DOHH2 (cell line): Measurements from ENCODE around the gene KLHL6.

ENCODE experiments used
- H3F3A ChIP-seq: fragments of 200-600 bp; sonication (generic), shearing (Covaris generic); 2 replicates; pipeline ENCODE4 v1.6.0; 2016; ENCODE audit warnings: antibody characterized with exemption, mild to moderate bottlenecking; ENCODE audit not compliant: control insufficient read depth, insufficient read depth
- H3K27ac ChIP-seq: fragments of 200-600 bp; sonication (generic); 2 replicates; pipeline ENCODE4 v1.5.1; 2014; ENCODE audit warnings: low read depth, mild to moderate bottlenecking, low read length, moderate library complexity
- H3K27me3 ChIP-seq: fragments of 200-600 bp; sonication (generic); 2 replicates; pipeline ENCODE4 v1.6.1; 2014; ENCODE audit warnings: mild to moderate bottlenecking, low read length, mixed read lengths; ENCODE audit not compliant: control insufficient read depth
- H3K36me3 ChIP-seq: fragments of 200-600 bp; sonication (generic); 2 replicates; pipeline ENCODE4 v1.6.1; 2014; ENCODE audit warnings: mild to moderate bottlenecking, low read length, moderate library complexity, mixed read lengths; ENCODE audit not compliant: control insufficient read depth
- H3K4me1 ChIP-seq: fragments of 200-600 bp; sonication (generic); 2 replicates; pipeline ENCODE4 v1.6.1; 2014; ENCODE audit warnings: mild to moderate bottlenecking, low read length, mixed read lengths; ENCODE audit not compliant: control insufficient read depth
- H3K4me2 ChIP-seq: fragments of 200-600 bp; sonication (generic); 2 replicates; pipeline ENCODE4 v1.6.0; 2014; ENCODE audit warnings: mild to moderate bottlenecking, low read length, moderate library complexity
- H3K4me3 ChIP-seq: fragments of 200-600 bp; sonication (generic); 2 replicates; pipeline ENCODE4 v1.5.1; 2014; ENCODE audit warnings: mild to moderate bottlenecking, low read length, mixed read lengths
- H3K79me2 ChIP-seq: fragments of 200-600 bp; sonication (generic); 2 replicates; pipeline ENCODE4 v1.6.1; 2014; ENCODE audit warnings: mild to moderate bottlenecking, low read length, mixed read lengths; ENCODE audit not compliant: control insufficient read depth
- H3K9me2 ChIP-seq: fragments of 200-600 bp; sonication (generic); replicated peaks from 2 replicates; pipeline ENCODE4 v1.6.1; 2014; ENCODE audit warnings: mild to moderate bottlenecking, low read length, mixed read lengths; ENCODE audit not compliant: control insufficient read depth
- H3K9me3 ChIP-seq: fragments of 200-600 bp; sonication (generic); 2 replicates; pipeline ENCODE4 v1.6.1; 2014; ENCODE audit warnings: antibody characterized with exemption, low read length, mixed read lengths; ENCODE audit not compliant: control insufficient read depth, insufficient read depth
- H4K20me1 ChIP-seq: fragments of 200-600 bp; sonication (generic); 2 replicates; pipeline ENCODE4 v1.6.0; 2014; ENCODE audit warnings: low read depth, mild to moderate bottlenecking, antibody characterized with exemption, low read length, moderate library complexity; ENCODE audit not compliant: control insufficient read depth, insufficient read depth
- CTCF ChIP-seq: fragments of 200-600 bp; sonication (generic); IDR thresholded peaks from one replicate; pipeline ENCODE4 v1.5.1; 2014; ENCODE audit warnings: antibody characterized with exemption, mild to moderate bottlenecking, low read depth, low read length; ENCODE audit not compliant: poor library complexity, severe bottlenecking
- EZH2phosphoT487 ChIP-seq: fragments of 200-600 bp; sonication (generic); IDR thresholded peaks from 2 replicates; pipeline ENCODE4 v1.6.1; 2017; ENCODE audit warnings: borderline replicate concordance, mild to moderate bottlenecking, antibody characterized with exemption, low read length, moderate library complexity, mixed read lengths

KLHL6 gene

GRCh38 chr3:183581496-183582155, 26.1 kb upstream of the KLHL6 start:
- no peaks in the 10 kb centered on the region for H4K20me1 ChIP-seq
- H3K79me2 ChIP-seq, result no peaks in the 10 kb centered on the region
- peaks cover 98% of the 10 kb centered on the region for H3K4me1 ChIP-seq
- H3K27me3 ChIP-seq, result no peaks in the 10 kb centered on the region
- H3K27ac ChIP-seq, result peak overlapping the region; percentile 95
- no peaks in the 10 kb centered on the region for H3K9me3 ChIP-seq
- H3K4me3 ChIP-seq, result peak overlapping the region; percentile 23; the same call in 1 of the 2 replicates
- TF ChIP-seq EZH2phosphoT487 (no peak), CTCF (no peak)
- peaks cover 4% of the 10 kb centered on the region; the same call in 1 of the 2 replicates for H3K36me3 ChIP-seq
- peaks cover 67% of the 10 kb centered on the region for H3F3A ChIP-seq
- H3K9me2 ChIP-seq, result no peaks in the 10 kb centered on the region
- peak overlapping the region; percentile 96 for H3K4me2 ChIP-seq

- peak overlapping the region; percentile 96 for H3K4me2 ChIP-seq
- no peaks in the 10 kb centered on the region for H3K79me2 ChIP-seq
- no peaks in the 10 kb centered on the region for H3K27me3 ChIP-seq
- H3K9me2 ChIP-seq, result no peaks in the 10 kb centered on the region
- no peaks in the 10 kb centered on the region for H4K20me1 ChIP-seq
- H3K4me1 ChIP-seq, result peaks cover 99% of the 10 kb centered on the region
- H3K27ac ChIP-seq, result peak overlapping the region; percentile 95
- peak overlapping the region; percentile 70 for H3K4me3 ChIP-seq
- peaks cover 75% of the 10 kb centered on the region for H3F3A ChIP-seq
- no peaks in the 10 kb centered on the region for H3K9me3 ChIP-seq
- H3K36me3 ChIP-seq, result peaks cover 4% of the 10 kb centered on the region; the same call in 1 of the 2 replicates
- no peak for TF ChIP-seq CTCF
- no peak for TF ChIP-seq EZH2phosphoT487
These were observed 24.7 kb upstream of the KLHL6 start for GRCh38 chr3:183579967-183580900.

GRCh38 chr3:183578179-183578578, 22.7 kb upstream of the KLHL6 start:
- H3K36me3 ChIP-seq, result no peaks in the 10 kb centered on the region
- no peaks in the 10 kb centered on the region for H4K20me1 ChIP-seq
- peaks cover 97% of the 10 kb centered on the region for H3K4me1 ChIP-seq
- peak overlapping the region; percentile 96 for H3K4me2 ChIP-seq
- H3F3A ChIP-seq, result peaks cover 73% of the 10 kb centered on the region
- peak overlapping the region; percentile 95 for H3K27ac ChIP-seq
- no peaks in the 10 kb centered on the region for H3K9me3 ChIP-seq
- no peaks in the 10 kb centered on the region for H3K9me2 ChIP-seq
- H3K79me2 ChIP-seq, result no peaks in the 10 kb centered on the region
- peak overlapping the region; percentile 70 for H3K4me3 ChIP-seq
- H3K27me3 ChIP-seq, result no peaks in the 10 kb centered on the region
- TF ChIP-seq CTCF, result no peak
- no peak for TF ChIP-seq EZH2phosphoT487
